Activated CD8-positive, alpha-beta memory T cell treated with anti-CD3 and anti-CD28 coated beads, Interleukin-2, amount 50 U/mL, for 24 hours (primary cell): ENCODE results near the gene RAI14.

Experiments
- DNase-seq: peaks from one replicate; pipeline ENCODE4 v3.0.0-alpha.2; 2020; ENCODE audit errors: extremely low read depth

Gene RAI14

DNA sequence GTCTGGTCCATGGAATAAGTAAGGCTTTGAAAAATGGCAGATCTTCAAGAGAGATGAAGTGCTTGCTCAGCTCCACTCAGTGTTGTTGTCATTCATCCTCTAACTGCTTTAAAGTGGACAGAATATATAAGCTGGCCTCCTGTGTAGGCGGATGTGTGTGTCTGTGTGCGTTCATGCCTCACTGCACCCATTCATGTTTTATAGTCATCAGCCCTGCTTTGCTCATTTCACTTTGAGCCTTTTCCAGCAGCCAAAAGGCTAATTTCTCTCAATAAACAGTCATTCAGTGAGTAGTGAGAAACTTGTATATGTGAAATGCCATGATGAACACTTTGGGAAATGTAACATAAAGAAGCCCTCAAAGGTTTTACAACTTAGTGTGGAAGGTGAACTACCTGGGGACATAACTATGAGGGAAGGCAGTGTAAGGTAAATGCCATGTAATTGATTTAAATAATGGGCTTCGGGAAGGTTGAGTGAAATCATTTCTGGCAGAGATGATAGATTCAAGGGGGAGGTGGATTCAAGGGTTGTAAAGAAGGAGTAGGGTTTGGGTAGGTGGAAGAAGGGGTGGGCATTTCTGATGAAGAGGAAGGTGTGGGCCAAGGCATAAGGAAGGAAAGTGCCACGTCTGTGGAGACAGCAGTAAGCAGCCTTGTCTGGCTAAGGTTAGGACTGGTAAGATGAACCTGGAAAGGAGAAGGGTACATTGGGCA, 198.5 kb downstream of the RAI14 start:
- DNase-seq, result no peak

DNA sequence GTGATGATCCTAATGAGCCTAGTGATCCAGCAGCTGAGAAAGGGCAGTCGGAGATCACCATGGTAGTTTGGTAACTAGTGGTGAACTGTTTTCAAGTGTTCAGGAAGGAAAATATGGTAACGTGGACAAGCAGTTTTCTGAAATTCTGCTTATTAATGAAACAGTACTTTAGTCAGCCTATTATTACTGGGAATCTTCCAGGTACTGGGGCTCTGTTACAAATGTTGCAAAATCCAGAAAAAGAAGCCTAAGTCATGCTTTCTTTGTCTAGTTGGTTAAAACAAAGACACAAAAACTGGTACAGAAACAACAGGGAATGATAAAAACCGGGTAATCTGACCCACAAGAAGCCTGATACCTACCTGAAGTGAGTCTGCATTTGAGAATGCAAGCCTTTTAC, 201.0 kb downstream of the RAI14 start:
- DNase-seq, result no peak

DNA sequence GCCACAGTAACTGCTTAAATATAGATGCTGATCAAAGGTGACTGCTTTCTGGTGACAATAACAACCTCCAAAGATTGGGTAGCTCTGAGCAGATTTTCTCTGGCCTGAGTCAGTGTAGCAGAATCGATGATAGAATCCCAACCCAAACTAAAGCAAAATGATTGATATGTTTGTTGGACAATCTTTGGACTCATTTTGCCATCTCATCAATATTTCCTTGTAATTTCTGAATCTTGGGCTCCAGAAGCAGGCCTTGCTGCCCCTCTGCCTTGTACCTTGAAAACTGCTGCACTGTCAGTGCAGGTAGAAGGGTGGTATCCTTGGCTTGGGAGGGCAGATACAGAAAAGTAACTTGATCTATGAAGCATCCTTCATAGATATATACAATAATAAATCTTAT, 201.8 kb downstream of the RAI14 start:
- no peak for DNase-seq

DNA sequence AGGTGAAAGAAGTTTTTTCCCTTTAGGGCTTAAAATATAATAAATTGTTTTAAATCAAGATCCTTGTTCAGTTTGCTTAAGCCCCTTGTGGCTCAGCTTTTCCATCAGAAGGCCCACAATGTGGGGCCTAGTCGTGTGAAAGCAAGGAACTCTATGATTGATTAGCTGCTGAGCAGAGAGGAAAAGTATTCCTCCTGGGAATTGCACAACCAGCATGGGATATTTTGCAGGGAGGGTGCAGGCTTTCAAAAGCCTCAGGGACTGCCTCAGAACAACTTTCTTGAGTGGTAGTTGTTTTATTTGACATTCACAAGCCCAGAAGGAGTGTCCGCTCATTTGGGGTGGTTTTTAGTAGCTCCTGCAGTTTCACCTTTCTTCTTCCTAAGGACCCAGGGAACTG, 202.7 kb downstream of the RAI14 start:
- no peak for DNase-seq

DNA sequence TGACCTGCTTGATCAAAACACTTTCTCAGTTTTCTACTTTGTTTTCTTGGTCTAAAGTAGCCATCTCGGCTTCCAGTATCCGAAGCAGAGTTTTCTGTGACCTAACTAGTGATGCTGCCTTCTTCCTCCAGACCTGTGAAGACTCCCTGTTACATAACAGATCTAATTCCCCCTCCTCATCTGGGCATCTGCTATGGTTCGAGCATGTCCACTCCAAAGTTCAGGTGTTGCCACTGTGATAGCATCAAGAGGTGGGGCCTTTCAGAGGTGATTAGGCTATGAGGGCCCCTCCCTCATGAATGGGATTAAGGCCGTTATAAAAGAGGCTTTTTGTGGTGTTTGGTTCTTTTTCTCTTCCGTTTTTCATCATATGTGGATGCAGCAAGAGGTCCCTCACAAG, 203.1 kb downstream of the RAI14 start:
- DNase-seq, result no peak

DNA sequence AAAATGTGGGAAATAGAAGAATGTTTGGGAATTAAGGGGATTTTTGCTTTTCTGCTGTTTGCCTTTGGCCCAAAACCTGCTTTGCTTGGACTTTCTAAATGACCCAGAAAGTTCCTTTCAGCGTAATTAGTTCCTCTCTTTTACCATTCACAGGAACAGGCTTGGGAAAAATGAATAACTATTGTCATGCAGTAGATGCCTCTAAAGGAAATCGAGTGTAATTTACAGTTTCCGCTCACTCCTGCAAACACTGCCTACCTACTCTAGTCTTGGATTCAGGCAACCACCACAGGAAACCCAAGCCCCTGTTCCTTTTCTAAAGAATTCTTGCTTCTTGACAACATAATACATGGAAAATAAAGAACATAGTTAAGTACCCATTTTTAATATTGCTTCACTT, 207.8 kb downstream of the RAI14 start:
- DNase-seq, result no peak

DNA sequence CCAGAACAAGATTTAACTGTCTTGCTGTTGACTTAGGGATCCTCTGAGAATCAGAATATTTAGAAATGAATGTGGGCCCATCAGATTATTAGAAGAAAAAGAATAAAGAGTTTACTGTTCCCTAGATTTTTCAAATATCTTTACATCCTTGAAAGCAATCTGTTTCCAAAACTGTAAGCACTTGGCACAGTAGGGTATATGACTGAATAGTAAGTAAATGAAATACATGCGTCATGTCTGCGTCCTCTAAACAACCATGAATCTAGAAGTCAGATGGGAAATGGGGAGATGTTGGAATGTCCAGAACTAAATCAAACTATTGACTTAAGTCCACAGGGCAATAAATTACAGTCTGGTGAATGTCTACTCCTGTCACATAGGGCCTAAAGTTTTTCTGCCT, 209.0 kb downstream of the RAI14 start:
- no peak for DNase-seq

DNA sequence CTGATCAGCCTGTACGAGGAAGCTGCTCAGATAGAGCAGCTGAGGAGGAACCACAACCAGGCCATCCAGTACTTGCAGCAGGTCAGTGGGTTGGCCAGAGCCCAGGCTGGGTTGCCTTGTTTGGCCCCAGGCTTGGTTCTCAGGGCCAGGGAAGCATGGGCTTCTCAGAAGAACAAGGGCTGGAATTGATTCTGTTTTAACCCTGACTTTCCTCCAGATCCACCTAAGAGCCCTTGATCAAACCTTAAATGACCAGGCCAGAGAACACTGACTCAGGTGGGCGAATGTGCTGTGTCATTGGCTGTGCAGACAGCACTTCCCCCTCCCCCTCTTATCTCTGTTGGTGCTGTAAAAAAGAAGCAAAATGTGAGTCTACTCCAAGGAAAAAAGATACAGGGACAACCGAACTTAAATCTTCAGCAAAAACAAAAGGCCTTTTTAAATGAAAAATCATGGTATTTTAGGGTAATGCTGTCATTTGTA, 210.9 kb downstream of the RAI14 start:
- DNase-seq, result no peak

DNA sequence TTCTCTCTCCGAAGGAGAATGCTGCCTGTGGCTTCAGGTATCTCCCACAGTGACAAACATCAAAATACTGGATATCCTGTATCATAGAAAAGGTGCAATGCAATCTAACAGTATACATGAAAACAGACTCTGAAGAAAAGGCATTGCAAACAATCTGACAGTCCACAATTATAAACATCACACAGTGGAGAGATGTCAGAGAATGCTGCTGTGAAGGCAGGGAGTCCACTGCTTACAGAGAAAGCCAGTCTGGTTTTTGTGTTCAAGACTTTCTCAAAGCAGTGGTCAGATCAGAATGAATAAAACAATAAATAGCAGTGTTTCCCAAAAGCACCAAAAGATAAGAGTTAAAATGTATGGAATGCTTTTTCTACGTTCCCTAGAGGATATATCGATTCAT, 211.5 kb downstream of the RAI14 start:
- DNase-seq, result no peak

DNA sequence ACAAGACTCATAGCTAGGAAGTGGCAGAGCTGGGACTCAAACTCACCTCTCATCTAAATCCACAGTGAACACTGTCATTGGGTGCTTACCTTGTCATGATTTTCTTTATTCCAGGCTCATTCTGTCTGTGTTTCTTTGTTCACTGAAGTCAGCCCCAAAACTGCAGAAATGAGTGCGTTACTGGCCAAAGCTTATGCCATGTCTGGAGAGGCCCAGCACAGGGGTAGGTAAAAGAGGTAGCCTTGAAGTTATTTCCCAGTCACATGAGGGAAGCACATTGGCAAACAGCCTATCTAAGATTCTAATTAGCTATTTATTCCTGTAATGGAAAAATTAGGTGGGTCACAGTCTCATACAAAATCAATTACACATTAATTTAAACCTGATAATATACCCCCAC, 212.7 kb downstream of the RAI14 start:
- no peak for DNase-seq

DNA sequence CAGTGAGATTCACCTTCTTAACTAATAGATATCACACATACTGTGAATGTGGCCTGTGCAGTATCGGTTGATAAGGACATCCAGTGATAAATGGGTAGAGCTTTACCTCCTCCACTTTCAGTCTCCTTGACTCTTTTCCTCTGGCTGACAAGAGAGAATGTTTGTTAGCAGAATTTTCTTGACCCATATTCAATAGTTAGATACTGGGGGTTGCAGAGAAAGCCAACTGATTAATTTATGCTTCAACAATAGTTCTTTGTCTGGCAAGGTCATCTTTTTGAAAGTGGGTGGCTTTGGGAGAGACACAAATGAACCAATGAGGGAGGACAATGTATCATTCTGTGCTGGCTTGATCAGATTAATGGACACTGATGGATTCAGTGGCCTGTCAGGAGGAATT, 213.1 kb downstream of the RAI14 start:
- DNase-seq, result no peak

DNA sequence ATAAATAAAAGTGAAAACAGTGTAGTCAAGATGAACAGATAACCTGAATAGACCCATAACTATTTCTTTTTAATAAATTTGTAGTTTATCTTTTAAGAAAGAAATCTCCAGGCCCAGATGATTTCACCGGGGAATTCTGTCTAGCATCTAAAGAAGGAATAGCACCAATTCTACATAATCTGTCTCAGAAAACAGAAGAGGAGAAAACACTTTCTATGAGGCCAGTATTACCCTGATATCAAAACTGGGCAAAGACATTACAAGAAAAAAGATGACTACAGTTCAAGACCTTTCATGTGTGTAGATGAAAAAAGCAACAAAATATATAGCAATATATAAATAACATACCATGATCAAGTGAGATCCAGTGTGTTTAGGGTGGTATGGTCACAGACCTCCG, 214.3 kb downstream of the RAI14 start:
- no peak for DNase-seq

DNA sequence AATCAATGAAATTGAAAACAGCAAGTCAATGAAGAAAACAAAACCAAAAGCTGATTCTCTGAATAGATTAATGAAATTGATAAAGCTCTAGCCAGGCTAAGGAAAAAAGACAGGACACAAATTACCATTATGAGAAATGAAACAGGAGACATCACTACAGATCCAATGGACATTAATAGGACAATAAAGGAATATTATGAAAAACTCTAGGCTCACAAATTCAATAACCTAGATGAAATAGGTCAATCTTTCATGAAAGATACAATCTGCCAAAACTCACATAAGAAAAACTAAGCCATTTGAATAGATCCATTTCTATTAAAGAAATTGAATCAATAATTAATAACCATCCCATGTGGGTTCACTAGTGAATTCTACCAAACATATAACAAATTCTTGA, 220.1 kb downstream of the RAI14 start:
- DNase-seq, result no peak

DNA sequence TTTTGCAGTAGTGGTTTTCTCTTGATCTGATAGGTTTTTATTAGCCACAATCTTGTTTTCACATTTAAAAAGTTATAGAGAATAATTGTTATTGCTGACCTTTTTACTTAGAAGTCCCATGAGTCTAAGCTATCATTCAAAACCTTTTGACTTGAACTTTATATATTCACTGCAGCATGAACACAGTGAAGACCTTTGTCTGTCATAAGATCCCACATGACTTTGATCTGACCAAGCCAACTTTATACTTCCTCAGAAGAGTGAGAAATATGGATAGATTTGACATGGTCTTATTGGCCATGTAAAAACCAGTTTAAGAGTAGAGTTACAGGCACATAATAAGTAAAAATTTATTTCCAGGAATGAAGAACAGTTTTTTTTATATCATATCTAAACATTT, 225.1 kb downstream of the RAI14 start:
- no peak for DNase-seq
